SW480 (cell line): ENCODE data around the gene RASGRP4.
"Not testable (repeated sequence)": the region's sequence is repeated elsewhere in the genome, so short reads cannot be mapped to it uniquely, and the experiment has no call there.

Source experiments
- DNase-seq: peaks from one replicate; pipeline ENCODE4 v3.0.0-alpha.2; 2016; ENCODE audit warnings: low spot score

Gene RASGRP4

DNA sequence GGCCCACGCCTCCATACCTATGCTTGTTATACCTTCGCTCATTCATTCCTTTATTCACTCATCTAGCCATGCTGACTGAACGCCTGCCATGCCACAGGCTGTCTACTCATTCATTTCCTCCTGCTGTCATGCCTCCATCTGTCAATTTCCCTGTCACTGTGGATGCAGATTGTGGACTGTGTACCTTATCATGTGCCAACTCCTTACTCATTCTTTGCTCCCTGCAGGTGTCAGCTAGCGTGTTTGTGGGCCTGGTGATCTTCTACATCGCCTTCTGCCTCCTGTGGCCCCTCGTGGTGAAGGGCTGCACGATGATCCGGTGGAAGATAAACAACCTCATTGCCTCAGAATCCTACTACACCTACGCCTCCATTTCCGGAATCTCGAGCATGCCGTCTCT, 55.7 kb downstream of the RASGRP4 start:
- no peak for DNase-seq

DNA sequence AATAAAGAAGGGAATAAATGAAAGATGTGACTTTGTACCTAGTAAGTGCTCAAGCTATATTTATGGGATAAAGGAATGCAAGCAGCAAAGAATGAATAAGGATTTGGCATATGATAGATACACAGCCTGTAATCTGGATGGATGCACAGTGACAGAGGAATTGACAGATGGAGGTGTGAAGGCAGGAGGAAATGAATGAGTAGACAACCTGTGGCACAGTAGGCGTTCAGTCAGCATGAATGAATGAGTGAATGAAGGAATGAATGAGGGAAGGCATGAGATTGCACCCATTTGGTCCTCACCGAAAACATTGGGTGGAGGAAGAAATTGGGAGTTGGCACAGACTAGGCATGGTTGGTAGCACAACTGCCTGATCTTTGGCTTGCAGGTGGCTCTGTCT, 56.4 kb downstream of the RASGRP4 start:
- no peak for DNase-seq

DNA sequence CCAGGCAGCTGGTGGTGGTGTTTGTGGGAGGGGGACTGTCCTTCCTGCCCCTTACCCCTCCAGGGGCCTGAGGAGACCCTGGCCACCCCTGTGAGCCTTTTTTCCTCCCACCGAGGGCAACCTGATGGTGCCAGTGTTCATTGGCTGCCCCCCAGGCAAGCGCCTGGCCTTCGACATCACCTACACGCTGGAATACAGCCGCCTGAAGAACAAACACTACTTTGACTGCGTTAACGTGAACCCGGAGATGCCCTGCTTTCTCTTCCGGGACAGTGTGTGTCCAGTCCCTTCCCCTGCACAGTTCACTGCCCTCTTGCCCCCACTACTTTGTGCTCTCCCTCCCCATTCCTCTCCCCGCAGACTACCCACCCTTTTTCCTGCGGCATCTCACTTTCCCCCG, 59.0 kb downstream of the RASGRP4 start:
- no peak for DNase-seq

DNA sequence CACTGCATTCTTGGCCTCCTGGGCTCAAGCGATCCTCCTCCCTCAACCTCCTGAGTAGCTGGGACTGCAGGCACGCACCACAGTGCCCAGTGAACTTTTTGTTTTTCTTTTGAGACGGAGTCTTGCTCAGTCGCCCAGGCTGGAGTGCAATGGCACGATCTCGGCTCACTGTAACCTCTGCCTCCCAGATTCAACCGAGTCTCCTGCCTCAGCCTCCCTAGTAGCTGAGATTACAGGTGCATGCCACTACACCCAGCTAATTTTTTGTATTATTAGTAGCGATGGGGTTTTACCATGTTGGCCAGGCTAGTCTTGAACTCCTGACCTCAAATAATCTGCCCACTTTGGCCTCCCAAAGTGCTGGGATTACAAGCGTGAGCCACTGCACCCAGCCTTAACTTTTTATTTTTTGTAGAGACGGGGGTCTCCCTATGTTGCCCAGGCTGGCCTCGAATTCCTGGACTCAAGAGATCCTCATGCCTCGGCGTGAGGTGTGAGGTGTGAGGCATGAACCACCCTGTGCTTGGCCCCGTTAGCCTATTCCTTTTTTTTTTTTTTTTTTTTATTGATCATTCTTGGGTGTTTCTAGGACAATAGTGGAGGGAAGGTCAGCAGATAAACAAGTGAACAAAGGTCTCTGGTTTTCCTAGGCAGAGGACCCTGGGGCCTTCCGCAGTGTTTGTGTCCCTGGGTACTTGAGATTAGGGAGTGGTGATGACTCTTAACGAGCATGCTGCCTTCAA, 62.9 kb downstream of the RASGRP4 start:
- not testable (repeated sequence) for DNase-seq

DNA sequence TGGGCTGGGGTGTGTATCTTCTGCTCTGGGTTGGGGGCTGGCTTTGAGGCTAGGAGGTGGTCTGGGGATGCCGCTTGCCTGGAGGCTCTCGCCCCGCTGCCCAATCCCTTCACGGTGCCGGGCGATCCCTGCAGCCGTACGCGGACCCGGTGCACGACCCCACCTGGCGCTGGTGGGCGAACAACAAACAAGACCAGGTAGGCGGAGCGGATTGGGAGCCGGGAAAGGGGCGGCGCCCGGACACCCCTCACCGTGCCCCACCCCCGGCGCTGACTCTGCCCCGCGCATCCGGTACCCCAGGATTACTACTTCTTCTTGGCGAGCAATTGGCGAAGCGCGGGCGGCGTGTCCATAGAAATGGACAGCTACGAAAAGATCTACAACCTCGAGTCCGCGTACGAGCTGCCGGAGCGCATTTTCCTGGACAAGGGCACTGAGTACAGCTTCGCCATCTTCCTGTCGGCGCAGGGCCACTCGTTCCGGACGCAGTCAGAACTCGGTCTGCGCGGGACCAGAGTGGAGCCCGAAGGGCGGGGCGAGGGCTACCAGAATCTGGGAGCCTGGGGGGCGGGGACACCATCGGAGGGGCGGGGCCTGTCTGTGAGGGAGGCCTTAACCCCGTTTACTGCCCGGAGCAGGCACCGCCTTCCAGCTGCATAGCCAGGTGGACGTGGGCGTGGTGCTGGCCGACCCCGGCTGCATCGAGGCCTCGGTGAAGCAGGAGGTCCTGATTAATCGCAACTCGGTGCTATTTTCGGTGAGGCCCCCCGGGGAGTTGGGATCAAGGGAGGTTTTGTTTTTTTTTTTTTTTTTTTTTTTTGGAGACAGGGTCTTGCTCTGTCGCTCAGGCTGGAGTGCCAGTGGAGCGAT, 63.7 kb downstream of the RASGRP4 start:
- peak; percentile 93 for DNase-seq

DNA sequence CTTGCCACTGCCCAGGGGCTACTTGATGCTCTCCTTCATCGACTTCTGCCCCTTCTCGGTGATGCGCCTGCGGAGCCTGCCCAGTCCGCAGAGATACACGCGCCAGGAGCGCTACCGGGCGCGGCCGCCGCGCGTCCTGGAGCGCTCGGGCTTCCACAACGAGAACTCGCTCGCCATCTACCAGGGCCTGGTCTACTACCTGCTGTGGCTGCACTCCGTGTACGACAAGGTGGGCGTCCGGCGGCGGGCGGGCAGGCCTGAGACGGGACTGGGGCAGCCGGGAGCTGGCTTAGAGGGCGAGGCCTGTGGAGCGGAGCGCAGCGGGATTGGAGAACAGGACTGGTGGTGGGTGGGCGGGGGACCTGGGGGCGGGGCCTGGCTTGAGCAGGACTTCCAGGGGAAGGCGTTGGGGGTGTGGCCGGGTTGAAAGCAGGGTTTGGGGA, 64.4 kb downstream of the RASGRP4 start:
- DNase-seq = peak; percentile 95

DNA sequence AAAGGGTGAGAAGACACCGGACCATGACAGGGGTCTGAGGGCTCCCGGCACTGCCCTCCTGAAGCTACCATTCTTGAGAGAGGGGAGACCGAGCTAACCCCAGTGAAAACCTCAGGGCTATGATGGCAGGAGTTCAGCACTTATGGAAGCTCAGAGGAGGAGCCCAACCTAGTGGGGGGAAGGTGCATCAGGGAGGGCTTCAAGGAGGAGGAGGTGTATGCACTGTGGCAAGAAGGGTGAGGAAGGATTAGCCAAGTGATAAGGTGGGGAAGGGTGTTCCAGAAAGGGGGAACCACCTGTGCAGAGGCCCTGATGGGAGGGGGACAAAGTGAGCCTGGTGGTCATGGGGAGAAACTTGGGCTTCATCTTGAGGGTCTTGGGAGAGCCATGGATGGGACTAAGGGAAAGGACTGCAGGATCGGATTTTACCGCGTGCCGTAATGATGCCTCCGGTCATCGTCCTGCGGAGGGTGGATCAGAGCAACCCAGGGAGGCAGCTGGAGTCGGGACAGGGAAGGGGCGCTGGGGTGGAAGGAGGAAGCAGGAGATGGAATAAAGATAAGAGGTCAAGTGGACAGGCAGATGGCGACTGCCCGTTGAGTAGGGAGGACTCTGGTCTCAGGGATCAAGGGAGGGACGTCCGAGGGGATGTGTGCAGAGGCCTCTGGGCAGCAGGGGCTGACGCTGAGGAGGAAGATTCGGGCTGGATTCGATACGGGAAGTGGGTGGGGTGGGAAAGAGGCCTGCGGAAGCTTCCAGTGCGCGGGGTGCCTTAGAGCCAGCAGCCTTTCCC, 65.0 kb downstream of the RASGRP4 start:
- DNase-seq = no peak

DNA sequence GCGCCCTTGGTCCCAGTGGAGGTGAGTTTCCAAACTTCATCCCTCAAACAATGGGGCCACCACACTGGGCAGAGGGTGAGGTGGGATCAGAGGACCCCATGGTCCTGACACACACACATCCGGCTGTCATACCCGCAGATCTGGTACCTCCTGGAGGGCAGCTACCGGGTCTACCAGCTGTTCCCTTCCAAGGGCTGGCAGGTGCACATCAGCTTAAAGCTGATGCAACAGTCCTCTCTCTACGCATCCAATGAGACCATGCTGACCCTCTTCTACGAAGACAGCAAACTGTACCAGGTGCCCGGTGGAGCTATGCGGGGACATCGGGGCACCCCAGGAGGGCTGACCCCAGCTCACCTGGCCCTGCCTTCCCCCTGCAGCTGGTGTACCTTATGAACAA, 65.7 kb downstream of the RASGRP4 start:
- no peak for DNase-seq

DNA sequence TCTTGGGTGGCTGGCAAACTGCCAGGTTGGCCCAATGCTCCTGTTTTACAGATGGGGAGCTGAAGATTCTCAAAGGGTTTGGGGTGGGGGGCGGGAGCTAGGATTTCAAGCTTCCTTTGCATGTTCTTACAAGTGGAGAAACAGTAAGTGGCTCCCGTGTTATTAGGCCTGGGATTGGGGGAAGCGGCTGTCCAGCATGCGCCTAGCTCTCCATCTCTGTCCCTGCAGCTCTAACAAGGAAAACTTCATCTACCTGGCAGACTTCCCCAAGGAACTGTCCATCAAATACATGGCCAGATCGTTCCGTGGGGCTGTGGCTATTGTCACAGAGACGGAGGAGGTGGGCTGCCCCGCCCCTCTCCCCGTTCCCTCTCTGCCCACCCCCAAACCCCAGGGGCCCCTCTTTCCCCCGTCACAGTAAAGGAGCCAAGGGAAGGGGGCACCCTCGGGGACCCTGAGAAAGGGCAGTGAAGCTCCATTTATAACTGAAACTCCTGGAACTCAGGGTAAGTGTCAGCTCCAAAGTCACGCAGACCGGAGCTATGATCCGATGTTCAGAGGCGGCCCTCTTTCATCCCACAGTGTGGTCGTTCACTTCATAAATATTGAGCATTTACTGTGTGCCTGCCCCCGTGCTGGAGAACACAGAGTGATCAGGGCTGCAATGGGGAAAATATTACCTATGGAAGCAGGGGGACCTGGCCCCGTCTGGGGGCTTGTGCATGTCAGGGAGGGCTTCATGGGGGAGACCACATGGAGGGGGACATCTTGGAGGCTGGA, 66.6 kb downstream of the RASGRP4 start:
- DNase-seq = no peak
